IMR-90 (cell line): ENCODE results near the gene ETF1.

ENCODE experiments used
- BHLHE40 ChIP-seq: fragments of 150-350 bp; IDR thresholded peaks from 2 replicates; pipeline ENCODE4 v1.6.1; 2016; ENCODE audit warnings: mild to moderate bottlenecking, low read depth, low read length
- CEBPB ChIP-seq: IDR thresholded peaks from 2 replicates; pipeline ENCODE4 v1.6.1; 2012; ENCODE audit warnings: low read depth, low read length, improper control_type of control experiment
- CTCF ChIP-seq: conservative IDR thresholded peaks from 2 replicates; pipeline ENCODE4 v1.5.1; 2012; ENCODE audit warnings: mild to moderate bottlenecking, low read depth, low read length, improper control_type of control experiment
- RAD21 ChIP-seq: IDR thresholded peaks from 2 replicates; pipeline ENCODE4 v1.6.1; 2012; ENCODE audit warnings: low read length, improper control_type of control experiment
- RCOR1 ChIP-seq: IDR thresholded peaks from 2 replicates; pipeline ENCODE4 v1.6.1; 2012; ENCODE audit warnings: mild to moderate bottlenecking, low read length, improper control_type of control experiment; ENCODE audit not compliant: insufficient replicate concordance
- RFX5 ChIP-seq: IDR thresholded peaks from 2 replicates; pipeline ENCODE4 v1.8.0; 2012; ENCODE audit warnings: low read depth, mild to moderate bottlenecking, low read length, moderate library complexity
- SMC3 ChIP-seq: fragments of 150-350 bp; IDR thresholded peaks from 2 replicates; pipeline ENCODE4 v1.6.1; 2016; ENCODE audit warnings: low read depth, mild to moderate bottlenecking, antibody characterized with exemption, low read length, moderate library complexity
- TF ChIP-seq, protein P1 (sequence below): fragments of 150-350 bp; IDR thresholded peaks from 2 replicates; pipeline ENCODE4 v1.6.1; 2016; ENCODE audit warnings: low read depth, mild to moderate bottlenecking, low read length, moderate library complexity, borderline replicate concordance

- peak; percentile 27 for TF ChIP-seq CTCF
- TF ChIP-seq CEBPB, result no peak
- TF ChIP-seq, protein P1, sequence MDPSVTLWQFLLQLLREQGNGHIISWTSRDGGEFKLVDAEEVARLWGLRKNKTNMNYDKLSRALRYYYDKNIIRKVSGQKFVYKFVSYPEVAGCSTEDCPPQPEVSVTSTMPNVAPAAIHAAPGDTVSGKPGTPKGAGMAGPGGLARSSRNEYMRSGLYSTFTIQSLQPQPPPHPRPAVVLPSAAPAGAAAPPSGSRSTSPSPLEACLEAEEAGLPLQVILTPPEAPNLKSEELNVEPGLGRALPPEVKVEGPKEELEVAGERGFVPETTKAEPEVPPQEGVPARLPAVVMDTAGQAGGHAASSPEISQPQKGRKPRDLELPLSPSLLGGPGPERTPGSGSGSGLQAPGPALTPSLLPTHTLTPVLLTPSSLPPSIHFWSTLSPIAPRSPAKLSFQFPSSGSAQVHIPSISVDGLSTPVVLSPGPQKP, result no peak
- TF ChIP-seq SMC3, result no peak; the same call in 1 of the 2 replicates
- no peak for TF ChIP-seq RCOR1
- TF ChIP-seq RAD21, result no peak
- TF ChIP-seq BHLHE40, result no peak
- no peak for TF ChIP-seq RFX5
Measured at GRCh38 chr5:138536665-138537315, 6.2 kb downstream of the ETF1 start.
